Keratinocyte (primary cell): ENCODE data around the gene CRB2. TPM values are rescaled to one million over a fixed set of nuclear protein-coding genes. Genes with fewer than 3 reads are reported as not detected.

Source experiments
- DNase-seq: peaks from one replicate; pipeline ENCODE4 v3.0.0-alpha.2; 2011; ENCODE audit warnings: low read depth, missing footprints, low spot score
- FAIRE-seq: peaks from 2 replicates; lab custom pipeline; 2011; peaks lifted over from hg19 to GRCh38; lab: Jason Lieb, UNC
- H2AFZ ChIP-seq: 2 replicates; pipeline ENCODE4 v1.6.0; 2012; ENCODE audit warnings: low read length, control low read depth, inconsistent platforms; ENCODE audit not compliant: control insufficient read depth
- H3K27ac ChIP-seq: 2 replicates; pipeline ENCODE4 v1.5.1; 2011; ENCODE audit warnings: low read length; ENCODE audit not compliant: control insufficient read depth, insufficient read depth
- H3K27me3 ChIP-seq: 3 replicates; pipeline ENCODE4 v1.6.0; 2011; ENCODE audit warnings: low read length; ENCODE audit not compliant: control insufficient read depth, insufficient read depth; ENCODE audit errors: extremely low read depth
- H3K36me3 ChIP-seq, 2 experiments: 2 replicates in 1 of 2; 3 replicates in 1 of 2; pipeline ENCODE4 v1.5.1; 2011; ENCODE audit warnings: low read length in 2 of 2, mild to moderate bottlenecking in 1 of 2; ENCODE audit not compliant: control insufficient read depth in 2 of 2, insufficient read depth in 2 of 2; ENCODE audit errors: extremely low read depth in 1 of 2
- H3K4me1 ChIP-seq: 3 replicates; pipeline ENCODE4 v1.5.1; 2011; ENCODE audit warnings: low read length; ENCODE audit not compliant: control insufficient read depth, insufficient read depth; ENCODE audit errors: extremely low read depth
- H3K4me2 ChIP-seq: 3 replicates; pipeline ENCODE4 v1.6.0; 2011; ENCODE audit warnings: low read depth, low read length; ENCODE audit not compliant: control insufficient read depth, insufficient read depth; ENCODE audit errors: extremely low read depth
- H3K4me3 ChIP-seq, 3 experiments: fragments of 200-600 bp in 1 of 3; sonication (generic) in 1 of 3; 2 replicates in 2 of 3; 3 replicates in 1 of 3; pipeline ENCODE4 v1.5.1; 2011 to 2016; ENCODE audit warnings: low read length in 3 of 3, mild to moderate bottlenecking in 3 of 3, control low read depth in 2 of 3, inconsistent platforms in 1 of 3, low read depth in 1 of 3, mixed read lengths in 1 of 3, mixed run types in 1 of 3, moderate library complexity in 1 of 3; ENCODE audit not compliant: control insufficient read depth in 2 of 3, insufficient read depth in 2 of 3; ENCODE audit errors: extremely low read depth in 1 of 3
- H3K79me2 ChIP-seq: 2 replicates; pipeline ENCODE4 v1.6.0; 2012; ENCODE audit warnings: low read length; ENCODE audit not compliant: control insufficient read depth, insufficient read depth
- H3K9ac ChIP-seq: 3 replicates; pipeline ENCODE4 v1.6.0; 2011; ENCODE audit warnings: low read length; ENCODE audit not compliant: control insufficient read depth, insufficient read depth; ENCODE audit errors: extremely low read depth
- H3K9me1 ChIP-seq: 3 replicates; pipeline ENCODE4 v1.6.0; 2011; ENCODE audit warnings: low read length; ENCODE audit not compliant: control insufficient read depth, insufficient read depth; ENCODE audit errors: extremely low read depth
- H3K9me3 ChIP-seq: 2 replicates; pipeline ENCODE4 v1.5.1; 2012; ENCODE audit warnings: low read depth, low read length; ENCODE audit not compliant: control insufficient read depth
- H4K20me1 ChIP-seq: 3 replicates; pipeline ENCODE4 v1.6.0; 2011; ENCODE audit warnings: low read length; ENCODE audit not compliant: control insufficient read depth, insufficient read depth; ENCODE audit errors: extremely low read depth
- EZH2 ChIP-seq: IDR thresholded peaks from one replicate; pipeline ENCODE4 v1.6.1; 2012; ENCODE audit warnings: inconsistent platforms, mild to moderate bottlenecking, low read length, moderate library complexity
- dilution Hi-C: fragments of 300-500 bp; cut with MboI; formaldehyde crosslinking; loops from one replicate; pipeline ENCODE4 v1.7.0; 2020; ENCODE audit warnings: low sequenced_read_pairs; ENCODE audit not compliant: extremely low pct_ligation_motif_present
- polyA plus RNA-seq, 5 experiments: library from polyadenylated mRNA; depleted of rRNA in 3 of 5; stranded (reverse) in 3 of 5; stranded (forward) in 1 of 5; unstranded in 1 of 5; fragments of >200 nt; gene quantifications; 1 replicate in 1 of 5; 2 replicates in 3 of 5; 3 replicates in 1 of 5; pipeline versions ENCODE4 v1.2.1 to v1.2.3, GENCODE V29; 2011 to 2012; ENCODE audit warnings: missing spikeins in 2 of 5, low read depth in 1 of 5, low replicate concordance in 1 of 5
- TF ChIP-seq, protein P1 (sequence below), 3 experiments: IDR thresholded peaks in 1 of 3; conservative IDR thresholded peaks in 1 of 3; optimal IDR thresholded peaks in 1 of 3; 2 replicates in 2 of 3; 3 replicates in 1 of 3; pipeline versions ENCODE3 to v1.5.1; 2011; ENCODE audit warnings: low read length in 3 of 3, mild to moderate bottlenecking in 3 of 3, moderate library complexity in 2 of 3, control low read depth in 1 of 3, inconsistent platforms in 1 of 3; ENCODE audit not compliant: insufficient read depth in 2 of 3; ENCODE audit errors: extremely low read depth in 1 of 3

The CRB2 gene
- polyA plus RNA-seq, 1 donor (not counting 4 experiments of a cell fraction or from before 2014, with no cell fraction given) = not detected

DNA sequence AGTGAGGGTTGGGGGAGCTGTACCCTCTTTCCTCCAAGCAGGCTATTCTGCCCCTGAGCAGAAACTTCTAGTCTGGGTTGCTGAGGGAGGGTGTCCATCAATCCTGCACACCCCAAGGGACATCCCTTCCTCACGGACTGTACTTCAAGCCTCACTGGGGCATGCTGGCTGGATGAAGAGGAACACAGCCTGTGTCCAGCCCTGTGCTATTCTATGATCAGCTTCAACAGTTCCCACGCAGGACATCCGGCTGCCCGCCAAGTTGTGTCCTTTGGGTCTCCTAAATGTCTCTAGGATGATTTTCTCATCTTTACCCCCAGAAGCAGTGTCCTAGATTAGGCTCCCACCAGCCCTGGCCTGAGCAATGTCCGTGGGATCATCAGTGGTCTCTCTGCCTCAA, 68.1 kb downstream of the CRB2 start:
- no peaks in the 10 kb centered on the region for H3K27me3 ChIP-seq
- no peak for DNase-seq
- no peaks in the 10 kb centered on the region for H3K9me3 ChIP-seq
- no peaks in the 10 kb centered on the region for H4K20me1 ChIP-seq
- FAIRE-seq = no peak
- no peaks in the 10 kb centered on the region for H3K79me2 ChIP-seq
- peaks cover 0 to 2% of the 10 kb centered on the region in 2 experiments for H3K36me3 ChIP-seq
- H3K27ac ChIP-seq = no peak overlapping the region
- H2AFZ ChIP-seq = no peak overlapping the region
- no peaks in the 10 kb centered on the region for H3K4me1 ChIP-seq
- no peak overlapping the region for H3K9ac ChIP-seq
- dilution Hi-C loops = no loop called here
- no peak for TF ChIP-seq EZH2
- TF ChIP-seq, protein P1, sequence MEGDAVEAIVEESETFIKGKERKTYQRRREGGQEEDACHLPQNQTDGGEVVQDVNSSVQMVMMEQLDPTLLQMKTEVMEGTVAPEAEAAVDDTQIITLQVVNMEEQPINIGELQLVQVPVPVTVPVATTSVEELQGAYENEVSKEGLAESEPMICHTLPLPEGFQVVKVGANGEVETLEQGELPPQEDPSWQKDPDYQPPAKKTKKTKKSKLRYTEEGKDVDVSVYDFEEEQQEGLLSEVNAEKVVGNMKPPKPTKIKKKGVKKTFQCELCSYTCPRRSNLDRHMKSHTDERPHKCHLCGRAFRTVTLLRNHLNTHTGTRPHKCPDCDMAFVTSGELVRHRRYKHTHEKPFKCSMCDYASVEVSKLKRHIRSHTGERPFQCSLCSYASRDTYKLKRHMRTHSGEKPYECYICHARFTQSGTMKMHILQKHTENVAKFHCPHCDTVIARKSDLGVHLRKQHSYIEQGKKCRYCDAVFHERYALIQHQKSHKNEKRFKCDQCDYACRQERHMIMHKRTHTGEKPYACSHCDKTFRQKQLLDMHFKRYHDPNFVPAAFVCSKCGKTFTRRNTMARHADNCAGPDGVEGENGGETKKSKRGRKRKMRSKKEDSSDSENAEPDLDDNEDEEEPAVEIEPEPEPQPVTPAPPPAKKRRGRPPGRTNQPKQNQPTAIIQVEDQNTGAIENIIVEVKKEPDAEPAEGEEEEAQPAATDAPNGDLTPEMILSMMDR (optimal IDR thresholded peaks at IDR 0.05 in 1 of 3, IDR thresholded peaks at IDR 0.05 in 1 of 3, conservative IDR thresholded peaks at IDR 0.05 in 1 of 3; ENCODE audit: extremely low read depth in 1 of 3, insufficient read depth in 2 of 3, low read length in 3 of 3) = no peak
- H3K9me1 ChIP-seq = no peaks in the 10 kb centered on the region
- no peak overlapping the region for H3K4me3 ChIP-seq
- no peak overlapping the region for H3K4me2 ChIP-seq

DNA sequence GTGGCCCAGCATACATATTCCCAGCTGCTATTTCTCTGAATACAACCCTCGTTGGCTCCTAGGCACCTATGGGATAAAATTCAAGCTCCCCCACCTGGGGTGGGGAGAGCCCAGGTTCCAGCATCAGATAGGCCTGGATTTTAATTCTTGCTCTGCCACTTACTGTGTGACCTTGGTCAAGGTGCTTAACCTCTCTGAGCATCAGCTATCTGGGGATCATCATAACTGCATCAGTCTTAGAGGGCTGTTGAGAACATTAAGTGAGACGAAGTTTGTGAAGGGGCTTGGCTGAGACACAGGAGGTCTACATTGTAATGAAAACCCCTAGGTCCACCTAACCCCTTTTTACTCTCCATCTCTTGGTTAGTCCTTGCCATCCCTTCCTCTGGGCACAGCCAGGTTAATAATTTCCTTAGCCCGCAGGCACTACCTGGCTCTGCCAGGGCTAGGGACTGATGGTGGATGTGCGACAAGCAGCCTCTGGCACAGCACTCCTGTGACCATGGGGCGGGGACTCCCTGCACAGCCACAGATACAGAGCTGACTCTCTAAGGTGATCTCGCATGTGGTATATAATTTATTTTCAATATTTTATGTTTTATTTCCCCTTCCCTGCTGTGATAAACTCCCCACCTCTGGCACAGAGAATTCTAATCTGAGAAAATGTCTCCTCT, 68.7 kb downstream of the CRB2 start:
- FAIRE-seq (no peak), DNase-seq (no peak)
- Histone ChIP-seq H3K4me2 (no peak overlapping the region), H3K27me3 (no peaks in the 10 kb centered on the region), H3K9me3 (no peaks in the 10 kb centered on the region), H3K27ac (no peak overlapping the region), H3K79me2 (no peaks in the 10 kb centered on the region), H3K9ac (no peak overlapping the region), H4K20me1 (no peaks in the 10 kb centered on the region), H3K4me1 (no peaks in the 10 kb centered on the region), H2AFZ (no peak overlapping the region), H3K9me1 (no peaks in the 10 kb centered on the region), H3K4me3 (no peak overlapping the region), H3K36me3 (peaks cover 0 to 2% of the 10 kb centered on the region in 2 experiments)
- dilution Hi-C loops = no loop called here
- TF ChIP-seq EZH2 = no peak
- TF ChIP-seq, protein P1 (optimal IDR thresholded peaks at IDR 0.05 in 1 of 3, IDR thresholded peaks at IDR 0.05 in 1 of 3, conservative IDR thresholded peaks at IDR 0.05 in 1 of 3; ENCODE audit: extremely low read depth in 1 of 3, insufficient read depth in 2 of 3, low read length in 3 of 3) = no peak
